Left lung (tissue), 10 donors: Measurements from ENCODE around the gene CALN1. TPM values are rescaled to one million over a fixed set of nuclear protein-coding genes. Genes with fewer than 3 reads are reported as not detected.
A peak's percentile ranks its signal among the peaks of the same experiment; 100 is the strongest.

Experiments used
- ATAC-seq: fragments of 200-7000 bp; cut with Tn5 transposase; one replicate; pipeline ENCODE4 v1.9.1; 2020; ENCODE audit warnings: moderate library complexity
- DNase-seq, 4 donors: peaks; one replicate each; pipeline ENCODE4 v3.0.0-alpha.2; 2013 to 2020
- H3K27ac ChIP-seq, 2 donors: fragments of 200-600 bp; sonication (generic) in 1 of 2; one replicate each; pipeline versions ENCODE4 v1.5.0 to v1.8.0; 2020 to 2021
- H3K27me3 ChIP-seq, 2 donors: fragments of 200-600 bp; sonication (generic) in 1 of 2; one replicate each; pipeline versions ENCODE4 v1.5.0 to v1.8.0; 2020 to 2021
- H3K36me3 ChIP-seq, 2 donors: fragments of 200-600 bp; sonication (generic) in 1 of 2; one replicate each; pipeline versions ENCODE4 v1.5.0 to v1.8.0; 2020 to 2021
- H3K4me1 ChIP-seq, 2 donors: fragments of 200-600 bp; one replicate each; pipeline ENCODE4 v1.8.0; 2021
- H3K4me3 ChIP-seq, 2 donors: fragments of 200-600 bp; sonication (generic) in 1 of 2; one replicate each; pipeline versions ENCODE4 v1.5.0 to v1.8.0; 2020 to 2021; ENCODE audit warnings: mild to moderate bottlenecking in 1 of 2
- H3K9me3 ChIP-seq, 2 donors: fragments of 200-600 bp; sonication (generic) in 1 of 2; one replicate each; pipeline versions ENCODE4 v1.5.0 to v1.8.0; 2020 to 2021
- intact Hi-C, 2 donors: fragments of 100-400 bp; cut with DNase I; formaldehyde crosslinking; loops; one replicate each; pipeline versions ENCODE4 v1.11.2 to v1.14.2; 2022
- polyA plus RNA-seq, 6 donors: library from polyadenylated mRNA; unstranded; fragments of 120-200 nt; gene quantifications; one replicate each; pipeline ENCODE4 v1.2.1, GENCODE V29; 2013; ENCODE audit not compliant: insufficient read length in 6 of 6
- total RNA-seq, 2 donors: library from RNA; stranded (reverse); fragmentation: NEBNext Ultra II Directional; extraction: Animal tissue kit (Norgen Biotek cat#: 25700); gene quantifications; one replicate each; pipeline ENCODE4 v1.2.1, GENCODE V29; 2021
- TF ChIP-seq, protein P1 (sequence below), 2 donors: fragments of 200-600 bp; sonication (generic) in 1 of 2; IDR thresholded peaks; one replicate each; pipeline versions ENCODE4 v1.5.0 to v1.8.0; 2021; ENCODE audit warnings: antibody characterized with exemption in 2 of 2
- donor health status: DM: no; HTN: yes; CAD: no.
- donor health status: DM: no; HTN: no; CAD: no.

The CALN1 gene
- total and polyA plus RNA-seq, 8 donors, result 0.10 to 0.52 (median 0.26) TPM; not detected in 2

DNA sequence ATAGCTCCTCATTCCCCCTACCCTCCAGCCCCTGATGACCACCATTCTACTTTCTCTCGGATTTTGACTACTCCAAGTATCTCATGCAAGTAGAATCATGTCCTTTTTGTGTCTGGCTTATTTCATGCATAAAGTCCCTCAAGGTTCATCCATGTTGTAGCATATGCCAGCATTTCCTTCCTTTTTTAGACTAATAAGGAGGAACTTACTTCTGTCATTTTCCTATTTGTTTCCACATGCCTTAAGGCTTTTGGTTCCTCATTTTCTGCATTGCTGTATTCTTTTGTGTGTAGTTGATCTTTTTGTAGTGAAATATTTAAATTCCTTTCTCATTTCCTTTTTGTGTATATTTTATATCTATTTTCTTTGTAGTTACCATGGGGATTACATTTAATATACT, 376.9 kb downstream of the CALN1 start:
- no peak overlapping the region for H3K4me3 ChIP-seq

DNA sequence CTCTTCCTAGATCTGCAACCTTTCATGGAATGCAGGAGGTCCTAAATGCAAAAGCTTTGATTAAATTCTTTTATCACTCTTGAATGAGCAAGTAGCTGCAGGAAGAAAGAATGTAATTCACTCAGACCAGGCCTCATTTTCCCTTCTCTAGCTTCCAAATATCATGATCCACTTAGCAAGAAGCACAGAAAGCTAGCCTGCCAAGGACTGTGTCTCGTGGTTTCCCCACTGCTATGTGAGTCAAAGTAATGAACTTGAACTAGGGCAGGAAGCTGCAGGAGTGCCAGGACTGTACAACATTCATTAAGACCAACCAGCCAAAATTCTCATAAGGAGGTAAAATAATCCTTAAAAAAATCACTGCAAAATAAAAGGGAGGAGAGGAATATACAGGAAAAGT, 379.2 kb downstream of the CALN1 start:
- Histone ChIP-seq H3K4me3 (no peak overlapping the region), H3K27me3 (no peaks in the 10 kb centered on the region), H3K36me3 (no peaks in the 10 kb centered on the region), H3K27ac (no peak overlapping the region), H3K9me3 (peaks cover 0 to 10% of the 10 kb centered on the region in 2 donors), H3K4me1 (no peaks in the 10 kb centered on the region)
- TF ChIP-seq, protein P1, sequence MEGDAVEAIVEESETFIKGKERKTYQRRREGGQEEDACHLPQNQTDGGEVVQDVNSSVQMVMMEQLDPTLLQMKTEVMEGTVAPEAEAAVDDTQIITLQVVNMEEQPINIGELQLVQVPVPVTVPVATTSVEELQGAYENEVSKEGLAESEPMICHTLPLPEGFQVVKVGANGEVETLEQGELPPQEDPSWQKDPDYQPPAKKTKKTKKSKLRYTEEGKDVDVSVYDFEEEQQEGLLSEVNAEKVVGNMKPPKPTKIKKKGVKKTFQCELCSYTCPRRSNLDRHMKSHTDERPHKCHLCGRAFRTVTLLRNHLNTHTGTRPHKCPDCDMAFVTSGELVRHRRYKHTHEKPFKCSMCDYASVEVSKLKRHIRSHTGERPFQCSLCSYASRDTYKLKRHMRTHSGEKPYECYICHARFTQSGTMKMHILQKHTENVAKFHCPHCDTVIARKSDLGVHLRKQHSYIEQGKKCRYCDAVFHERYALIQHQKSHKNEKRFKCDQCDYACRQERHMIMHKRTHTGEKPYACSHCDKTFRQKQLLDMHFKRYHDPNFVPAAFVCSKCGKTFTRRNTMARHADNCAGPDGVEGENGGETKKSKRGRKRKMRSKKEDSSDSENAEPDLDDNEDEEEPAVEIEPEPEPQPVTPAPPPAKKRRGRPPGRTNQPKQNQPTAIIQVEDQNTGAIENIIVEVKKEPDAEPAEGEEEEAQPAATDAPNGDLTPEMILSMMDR (IDR thresholded peaks at IDR 0.05), result no peak
- peak; percentile 49 for ATAC-seq
- peak in 2 of 4 donors; percentile 6 to 34 for DNase-seq
- intact Hi-C loops, result no loop called here

More for the DNA sequence above, 376.9 kb downstream of the CALN1 start:
- H3K27ac ChIP-seq, result no peak overlapping the region
- TF ChIP-seq, protein P1 (IDR thresholded peaks at IDR 0.05), result no peak
- H3K27me3 ChIP-seq, result no peaks in the 10 kb centered on the region
- no peak for DNase-seq
- H3K9me3 ChIP-seq, result peaks cover 0 to 10% of the 10 kb centered on the region in 2 donors
- H3K36me3 ChIP-seq, result no peaks in the 10 kb centered on the region
- H3K4me1 ChIP-seq, result no peaks in the 10 kb centered on the region
- no peak for ATAC-seq
- intact Hi-C loops, result no loop called here

DNA sequence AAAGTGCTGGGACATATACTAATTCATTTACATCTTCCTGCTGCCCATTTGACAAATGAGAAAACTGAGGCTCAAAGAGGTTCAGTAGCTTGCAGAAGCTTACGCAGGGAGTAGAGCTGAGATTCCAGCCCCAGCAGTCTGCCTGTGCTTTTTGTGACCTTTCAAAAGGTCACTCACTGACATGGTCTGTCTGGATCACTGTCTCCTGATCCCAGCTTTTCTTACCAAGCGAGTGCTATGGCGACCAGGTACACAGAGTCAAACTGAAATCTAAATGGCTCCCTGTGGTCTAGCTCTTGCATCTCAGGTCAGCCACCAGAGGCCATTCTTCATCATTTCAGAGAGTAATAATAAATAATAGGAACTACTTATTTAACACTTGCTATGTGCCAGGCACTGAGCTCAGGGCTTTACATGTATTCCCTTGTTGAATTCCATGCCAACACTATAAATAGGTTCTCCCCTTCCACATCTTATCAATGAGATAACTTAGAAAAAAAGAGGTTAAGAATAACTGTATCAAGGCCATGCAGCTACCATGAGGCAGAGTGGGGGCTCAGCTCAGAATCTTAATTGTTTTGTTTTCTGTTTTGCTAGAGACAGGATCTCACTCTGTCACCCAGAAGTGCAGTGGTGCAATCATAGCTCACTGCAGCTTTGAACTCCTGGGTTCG, 381.0 kb downstream of the CALN1 start:
- ATAC-seq (no peak), DNase-seq (no peak)
- Histone ChIP-seq H3K27me3 (no peaks in the 10 kb centered on the region), H3K36me3 (no peaks in the 10 kb centered on the region), H3K9me3 (peaks cover 0 to 1% of the 10 kb centered on the region in 2 donors), H3K4me3 (no peak overlapping the region), H3K4me1 (no peaks in the 10 kb centered on the region), H3K27ac (no peak overlapping the region)
- intact Hi-C loops, result no loop called here
- TF ChIP-seq, protein P1 (IDR thresholded peaks at IDR 0.05), result no peak

DNA sequence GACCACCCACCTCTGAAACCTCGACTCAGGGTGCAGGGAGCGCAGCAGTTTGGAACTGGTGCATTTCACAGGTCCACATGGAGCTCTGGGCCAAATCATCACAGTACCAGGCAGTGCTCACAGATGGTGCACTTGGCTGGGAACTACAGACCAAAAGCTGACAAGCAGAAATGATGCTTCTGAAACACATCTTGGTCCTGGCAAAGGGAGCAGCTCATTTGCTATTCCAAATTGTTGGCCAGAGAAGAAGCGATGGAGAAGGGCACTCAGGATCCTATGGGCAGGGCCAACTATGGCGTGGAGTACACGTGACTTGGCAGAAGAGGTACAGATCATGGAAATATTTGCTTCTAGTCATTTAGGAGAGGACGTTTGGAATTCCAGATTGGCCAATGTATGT, 383.9 kb downstream of the CALN1 start:
- H3K36me3 ChIP-seq, result no peaks in the 10 kb centered on the region
- H3K9me3 ChIP-seq, result no peaks in the 10 kb centered on the region
- H3K27me3 ChIP-seq, result no peaks in the 10 kb centered on the region
- no peaks in the 10 kb centered on the region for H3K4me1 ChIP-seq
- no peak overlapping the region for H3K4me3 ChIP-seq
- DNase-seq (no peak), ATAC-seq (no peak)
- H3K27ac ChIP-seq, result no peak overlapping the region
- TF ChIP-seq, protein P1 (IDR thresholded peaks at IDR 0.05), result no peak
- intact Hi-C loops, result no loop called here

DNA sequence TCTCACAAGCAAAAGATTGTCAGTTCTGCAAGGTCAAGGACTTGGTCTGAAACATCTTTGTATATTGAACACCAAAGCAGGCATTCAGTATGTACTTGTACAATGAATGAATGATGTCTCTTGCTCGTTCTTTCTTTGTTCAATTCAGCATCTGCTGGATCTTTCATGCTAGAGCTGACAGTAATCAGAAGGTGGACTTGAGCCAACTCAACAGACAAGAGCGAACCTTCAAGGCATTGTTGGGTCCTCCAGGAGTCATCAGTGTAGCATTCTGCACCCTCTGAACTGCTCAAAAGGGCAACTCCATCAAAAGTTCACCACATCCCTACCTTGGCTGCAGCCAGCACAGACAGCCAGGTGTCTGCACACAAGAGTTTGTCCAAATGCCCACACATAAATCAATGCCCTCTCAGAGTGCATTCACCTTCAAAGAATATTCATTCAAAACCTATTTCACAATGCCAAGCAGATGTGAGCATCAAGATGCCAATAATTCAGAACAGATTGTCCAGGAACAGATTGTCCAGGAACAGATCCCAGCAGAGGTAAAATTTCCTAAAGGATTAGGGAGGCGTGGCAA, 386.7 kb downstream of the CALN1 start:
- H3K36me3 ChIP-seq, result no peaks in the 10 kb centered on the region
- H3K4me1 ChIP-seq, result no peaks in the 10 kb centered on the region
- no peak overlapping the region for H3K4me3 ChIP-seq
- intact Hi-C loops, result no loop called here
- no peak for DNase-seq
- TF ChIP-seq, protein P1 (IDR thresholded peaks at IDR 0.05), result no peak
- no peaks in the 10 kb centered on the region for H3K9me3 ChIP-seq
- no peak overlapping the region for H3K27ac ChIP-seq
- H3K27me3 ChIP-seq, result no peaks in the 10 kb centered on the region
- no peak for ATAC-seq
